ENCODE measurements around the gene HLA-DMB.
A peak's percentile ranks its signal among the peaks of the same experiment; 100 is the strongest.

The HLA-DMB gene

DNA sequence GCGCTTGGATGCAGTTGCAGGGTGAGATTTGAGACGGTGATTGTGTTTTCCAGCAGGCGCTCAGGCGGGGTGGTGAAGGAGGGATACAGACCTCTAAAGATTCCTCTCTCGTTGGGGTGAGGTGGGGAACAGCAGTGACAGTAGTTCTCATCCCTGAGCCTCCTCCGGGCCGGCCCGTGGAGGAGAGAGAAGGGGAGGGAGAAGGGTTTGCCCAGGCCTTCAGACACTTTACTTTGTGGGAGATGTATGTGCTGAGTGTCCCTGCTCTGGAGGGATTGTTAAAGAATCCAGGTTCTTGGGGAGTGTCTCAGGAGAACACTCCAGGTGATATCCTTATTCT, 45.9 kb downstream of the HLA-DMB start:
- Histone ChIP-seq H3K4me3 (replicated peaks; ENCODE audit: insufficient read depth, low read length) (peak overlapping the region; percentile 86), H3K27me3 (ENCODE audit: insufficient read depth, poor library complexity, severe bottlenecking) (no peaks in the 10 kb centered on the region), H3K27ac (replicated peaks) (peak overlapping the region; percentile 75)
- DNase-seq (ENCODE audit: low read depth in 1 of 2, low spot score in 1 of 2): no peak
- TF ChIP-seq POLR2AphosphoS5 (IDR thresholded peaks at IDR 0.05; ENCODE audit: low read depth) (no peak), REST (IDR thresholded peaks at IDR 0.05; ENCODE audit: insufficient replicate concordance, low read depth) (no peak), SPI1 (IDR thresholded peaks at IDR 0.05; ENCODE audit: borderline replicate concordance, low read depth) (no peak), CTCF (IDR thresholded peaks at IDR 0.05; ENCODE audit: insufficient read depth, low read length) (no peak), GABPA (IDR thresholded peaks at IDR 0.05; ENCODE audit: low read depth) (no peak)

DNA sequence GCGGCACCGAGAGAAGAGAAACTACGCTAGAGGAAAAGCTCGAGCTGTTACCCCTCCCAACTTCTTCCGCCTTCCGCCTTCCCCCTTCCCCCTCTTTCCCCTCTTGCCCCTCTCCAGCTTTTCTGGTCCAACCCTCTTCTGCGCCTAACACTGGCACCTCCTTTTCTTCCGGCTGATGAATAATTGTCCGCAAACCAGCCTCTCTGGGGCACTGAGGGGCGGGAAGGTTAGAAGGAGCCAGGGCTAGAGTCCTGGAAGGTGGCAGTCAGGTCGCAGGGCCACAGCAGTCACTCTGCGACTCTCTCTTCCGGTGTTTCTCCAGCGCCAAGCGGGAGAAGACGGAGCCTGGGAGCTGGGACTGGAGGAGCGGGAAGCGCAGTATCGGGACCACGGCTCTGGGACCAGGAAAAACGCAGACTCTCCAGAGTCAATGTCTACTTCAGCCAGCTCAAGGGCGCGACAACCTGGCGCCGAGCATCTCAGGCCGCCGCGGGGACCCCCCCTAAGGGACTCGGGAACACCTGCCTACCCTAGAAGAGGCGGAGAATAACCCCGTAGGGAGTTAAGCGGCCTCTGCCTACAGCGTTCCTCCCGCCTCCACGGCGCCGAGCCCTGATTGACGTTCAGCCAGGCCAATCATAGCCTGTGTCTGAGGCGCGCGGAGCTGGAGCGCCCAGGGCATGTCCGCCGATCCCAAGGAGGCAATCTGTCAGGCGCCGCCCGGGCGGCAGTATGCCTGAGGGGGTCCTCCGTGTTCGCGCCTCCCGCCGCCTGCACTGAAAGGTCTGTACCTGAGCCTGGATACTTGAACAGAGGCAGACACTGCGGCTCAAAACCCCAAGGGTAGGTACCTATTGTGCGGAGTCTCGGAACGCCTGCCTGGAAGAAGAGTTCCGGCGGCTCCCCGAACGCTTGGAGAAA, 46.5 kb downstream of the HLA-DMB start:
- H3K4me3 ChIP-seq (replicated peaks; ENCODE audit: insufficient read depth, low read length): peak overlapping the region; percentile 86
- TF ChIP-seq GABPA (IDR thresholded peaks at IDR 0.05; ENCODE audit: low read depth): no peak
- TF ChIP-seq CTCF (IDR thresholded peaks at IDR 0.05; ENCODE audit: insufficient read depth, low read length): no peak
- TF ChIP-seq POLR2AphosphoS5 (IDR thresholded peaks at IDR 0.05; ENCODE audit: low read depth): peak; percentile 28; the same call in 1 of the 2 replicates
- no peaks in the 10 kb centered on the region for H3K27me3 ChIP-seq (ENCODE audit: insufficient read depth, poor library complexity, severe bottlenecking)
- peak; percentile 80 to 95 for DNase-seq (ENCODE audit: low read depth in 1 of 2, low spot score in 1 of 2)
- peak overlapping the region; percentile 75 for H3K27ac ChIP-seq (replicated peaks)

- no peak overlapping the region for H3K27ac ChIP-seq (replicated peaks)
- H3K4me3 ChIP-seq (replicated peaks; ENCODE audit: insufficient read depth, low read length): no peak overlapping the region
- TF ChIP-seq SPI1 (IDR thresholded peaks at IDR 0.05; ENCODE audit: borderline replicate concordance, low read depth): no peak
- no peak for TF ChIP-seq GABPA (IDR thresholded peaks at IDR 0.05; ENCODE audit: low read depth)
- TF ChIP-seq REST (IDR thresholded peaks at IDR 0.05; ENCODE audit: insufficient replicate concordance, low read depth): no peak
- TF ChIP-seq CTCF (IDR thresholded peaks at IDR 0.05; ENCODE audit: insufficient read depth, low read length): no peak
- no peak for TF ChIP-seq POLR2AphosphoS5 (IDR thresholded peaks at IDR 0.05; ENCODE audit: low read depth)
- DNase-seq (ENCODE audit: low read depth in 1 of 2, low spot score in 1 of 2): no peak
- H3K27me3 ChIP-seq (ENCODE audit: insufficient read depth, poor library complexity, severe bottlenecking): no peaks in the 10 kb centered on the region
Measured at GRCh38 chr6:32890831-32891230, 50.0 kb downstream of the HLA-DMB start.
